CD14-positive monocyte (primary cell): ENCODE results near the gene DNLZ. TPM values are rescaled to one million over a fixed set of nuclear protein-coding genes. Genes with fewer than 3 reads are reported as not detected.
A peak's percentile ranks its signal among the peaks of the same experiment; 100 is the strongest.

Source experiments
- DNase-seq, 3 donors: peaks; one replicate each; pipeline ENCODE4 v3.0.0-alpha.2; 2011 to 2022
- H2AFZ ChIP-seq: 2 replicates; pipeline ENCODE4 v1.6.0; 2012; ENCODE audit warnings: mild to moderate bottlenecking, low read depth, low read length, inconsistent platforms; ENCODE audit not compliant: insufficient read depth, poor library complexity, severe bottlenecking
- H3K27ac ChIP-seq, 2 donors: 1 replicate in 1 of 2; 2 replicates in 1 of 2; pipeline ENCODE4 v1.5.1; 2012 to 2013; ENCODE audit warnings: low read length in 2 of 2, control low read depth in 1 of 2, inconsistent platforms in 1 of 2, low read depth in 1 of 2, mild to moderate bottlenecking in 1 of 2
- H3K27me3 ChIP-seq, 2 donors: one replicate each; pipeline versions ENCODE4 v1.6.0 to v1.6.1; 2011 to 2013; ENCODE audit warnings: low read length in 2 of 2; ENCODE audit not compliant: control insufficient read depth in 2 of 2, insufficient read depth in 2 of 2
- H3K36me3 ChIP-seq, 2 donors: replicated peaks in 1 of 2; 1 replicate in 1 of 2; 2 replicates in 1 of 2; pipeline versions ENCODE4 v1.5.1 to v1.6.1; 2012 to 2013; ENCODE audit warnings: low read length in 2 of 2, control low read depth in 1 of 2, inconsistent platforms in 1 of 2, mild to moderate bottlenecking in 1 of 2; ENCODE audit not compliant: insufficient read depth in 2 of 2, control insufficient read depth in 1 of 2
- H3K4me1 ChIP-seq, 2 donors: 1 replicate in 1 of 2; 2 replicates in 1 of 2; pipeline versions ENCODE4 v1.5.1 to v1.6.1; 2012 to 2013; ENCODE audit warnings: low read length in 2 of 2, control low read depth in 1 of 2, inconsistent platforms in 1 of 2, mild to moderate bottlenecking in 1 of 2, moderate library complexity in 1 of 2; ENCODE audit not compliant: insufficient read depth in 2 of 2, control insufficient read depth in 1 of 2
- H3K4me2 ChIP-seq: replicated peaks from 2 replicates; pipeline ENCODE3; 2012; ENCODE audit warnings: low read length, moderate library complexity, mild to moderate bottlenecking; ENCODE audit not compliant: poor library complexity, severe bottlenecking; ENCODE audit errors: extremely low read depth
- H3K4me3 ChIP-seq, 3 experiments: fragments of 200-600 bp in 1 of 3; sonication (generic) in 1 of 3; replicated peaks in 1 of 3; 1 replicate in 2 of 3; 2 replicates in 1 of 3; pipeline ENCODE4 v1.5.1; 2011 to 2013; ENCODE audit warnings: low read length in 3 of 3, mild to moderate bottlenecking in 3 of 3, control low read depth in 2 of 3, low read depth in 2 of 3, inconsistent platforms in 1 of 3, moderate library complexity in 1 of 3
- H3K79me2 ChIP-seq: 2 replicates; pipeline ENCODE4 v1.6.0; 2012; ENCODE audit warnings: mild to moderate bottlenecking, control low read depth, inconsistent platforms, low read length, moderate library complexity; ENCODE audit not compliant: insufficient read depth
- H3K9ac ChIP-seq: 2 replicates; pipeline ENCODE4 v1.6.0; 2017; ENCODE audit warnings: low read length, mild to moderate bottlenecking; ENCODE audit not compliant: insufficient read depth, poor library complexity, severe bottlenecking
- H3K9me3 ChIP-seq, 2 donors: replicated peaks in 1 of 2; 1 replicate in 1 of 2; 2 replicates in 1 of 2; pipeline versions ENCODE4 v1.5.1 to v1.6.1; 2012 to 2013; ENCODE audit warnings: low read length in 2 of 2, control low read depth in 1 of 2; ENCODE audit not compliant: control insufficient read depth in 1 of 2, insufficient read depth in 1 of 2
- H4K20me1 ChIP-seq: 2 replicates; pipeline ENCODE4 v1.6.0; 2012; ENCODE audit warnings: mild to moderate bottlenecking, low read length, control low read depth, moderate library complexity; ENCODE audit not compliant: insufficient read depth
- H3K27ac Mint-ChIP-seq, 7 donors: one replicate each; pipeline ENCODE4 v1.8.0; 2020; ENCODE audit warnings: mild to moderate bottlenecking in 7 of 7, mixed read lengths in 7 of 7, moderate library complexity in 6 of 7, inconsistent platforms in 2 of 7
- H3K27me3 Mint-ChIP-seq, 3 donors: one replicate each; pipeline ENCODE4 v1.8.0; 2021 to 2022; ENCODE audit warnings: low read depth in 3 of 3, mild to moderate bottlenecking in 3 of 3, mixed read lengths in 3 of 3, moderate library complexity in 3 of 3, inconsistent platforms in 1 of 3
- H3K36me3 Mint-ChIP-seq, 2 donors: one replicate each; pipeline ENCODE4 v1.8.0; 2020; ENCODE audit warnings: mixed read lengths in 2 of 2, inconsistent platforms in 1 of 2, mild to moderate bottlenecking in 1 of 2
- H3K4me1 Mint-ChIP-seq: one replicate; pipeline ENCODE4 v1.8.0; 2020; ENCODE audit warnings: mild to moderate bottlenecking, mixed read lengths
- H3K4me3 Mint-ChIP-seq, 2 donors: one replicate each; pipeline ENCODE4 v1.8.0; 2020; ENCODE audit warnings: mild to moderate bottlenecking in 2 of 2, mixed read lengths in 2 of 2, moderate library complexity in 1 of 2
- H3K9me3 Mint-ChIP-seq, 7 donors: one replicate each; pipeline ENCODE4 v1.8.0; 2020 to 2022; ENCODE audit warnings: mixed read lengths in 7 of 7, mild to moderate bottlenecking in 6 of 7, moderate library complexity in 6 of 7, inconsistent platforms in 2 of 7
- WGBS: methylation state at CpG from one replicate; pipeline ENCODE4 v1.1.5; 2013; ENCODE audit warnings: missing lambda C conversion rate; ENCODE audit not compliant: insufficient coverage; 5-methylcytosine and 5-hydroxymethylcytosine counted together
- intact Hi-C, 2 donors: fragments of 100-400 bp; cut with micrococcal nuclease; formaldehyde crosslinking; loops; one replicate each; pipeline versions ENCODE4 v1.15.0 to v1.15.1; 2023
- polyA plus RNA-seq, 3 donors: library from polyadenylated mRNA; depleted of rRNA in 1 of 3; unstranded in 2 of 3; stranded (reverse) in 1 of 3; fragments of 300-500 nt in 2 of 3; fragments of >200 nt in 1 of 3; fragmentation: Illumina TruSeq in 2 of 3; gene quantifications; 1 replicate in 2 of 3; 2 replicates in 1 of 3; pipeline ENCODE4 v1.2.3, GENCODE V29; 2012 to 2021
- TF ChIP-seq, protein P1 (sequence below): fragments of 200-600 bp; IDR thresholded peaks from one replicate; pipeline ENCODE4 v1.8.0; 2022; ENCODE audit warnings: antibody characterized with exemption, mild to moderate bottlenecking

DNLZ gene
- polyA plus RNA-seq, 3 donors: 5.1 to 20.5 (median 10.5) TPM

GRCh38 chr9:136377341-136378169, 14.0 kb upstream of the DNLZ start:
- peaks cover 36 to 46% of the 10 kb centered on the region in 2 donors for H3K36me3 ChIP-seq

DNA sequence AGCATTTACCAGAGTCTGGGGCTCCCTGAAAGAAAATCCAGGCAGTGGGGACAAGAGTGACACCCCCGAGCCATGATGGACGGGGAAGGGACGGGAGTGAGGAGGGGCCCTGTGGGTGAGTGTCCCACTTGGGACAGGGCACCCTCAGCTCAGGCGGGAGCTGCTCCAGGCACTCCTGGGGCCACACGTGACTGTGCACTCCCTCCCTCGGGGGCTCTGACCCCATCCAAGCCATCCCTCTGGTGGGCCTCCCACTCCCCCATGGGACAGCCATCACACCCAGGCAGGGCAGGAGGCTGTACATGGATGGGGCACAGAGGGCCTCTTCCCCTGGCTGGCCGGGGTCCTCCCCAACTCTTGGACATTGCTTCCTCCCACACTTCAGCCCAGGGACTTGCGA, 12.9 kb upstream of the DNLZ start:
- Histone ChIP-seq H2AFZ (no peak overlapping the region), H3K79me2 (peaks cover 20% of the 10 kb centered on the region), H3K4me3 (no peak overlapping the region), H3K27ac (peak overlapping the region; percentile 46 to 48), H3K9ac (peak overlapping the region; percentile 49), H3K36me3 (peaks cover 29 to 40% of the 10 kb centered on the region in 2 donors), H3K4me1 (peaks cover 38 to 48% of the 10 kb centered on the region in 2 donors), H3K4me2 (no peak overlapping the region), H3K27me3 (no peaks in the 10 kb centered on the region), H4K20me1 (peaks cover 10% of the 10 kb centered on the region), H3K9me3 (no peaks in the 10 kb centered on the region)
- no peak overlapping the region for H3K4me3 Mint-ChIP-seq
- peaks cover 27% of the 10 kb centered on the region for H3K4me1 Mint-ChIP-seq
- TF ChIP-seq, protein P1, sequence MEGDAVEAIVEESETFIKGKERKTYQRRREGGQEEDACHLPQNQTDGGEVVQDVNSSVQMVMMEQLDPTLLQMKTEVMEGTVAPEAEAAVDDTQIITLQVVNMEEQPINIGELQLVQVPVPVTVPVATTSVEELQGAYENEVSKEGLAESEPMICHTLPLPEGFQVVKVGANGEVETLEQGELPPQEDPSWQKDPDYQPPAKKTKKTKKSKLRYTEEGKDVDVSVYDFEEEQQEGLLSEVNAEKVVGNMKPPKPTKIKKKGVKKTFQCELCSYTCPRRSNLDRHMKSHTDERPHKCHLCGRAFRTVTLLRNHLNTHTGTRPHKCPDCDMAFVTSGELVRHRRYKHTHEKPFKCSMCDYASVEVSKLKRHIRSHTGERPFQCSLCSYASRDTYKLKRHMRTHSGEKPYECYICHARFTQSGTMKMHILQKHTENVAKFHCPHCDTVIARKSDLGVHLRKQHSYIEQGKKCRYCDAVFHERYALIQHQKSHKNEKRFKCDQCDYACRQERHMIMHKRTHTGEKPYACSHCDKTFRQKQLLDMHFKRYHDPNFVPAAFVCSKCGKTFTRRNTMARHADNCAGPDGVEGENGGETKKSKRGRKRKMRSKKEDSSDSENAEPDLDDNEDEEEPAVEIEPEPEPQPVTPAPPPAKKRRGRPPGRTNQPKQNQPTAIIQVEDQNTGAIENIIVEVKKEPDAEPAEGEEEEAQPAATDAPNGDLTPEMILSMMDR: no peak
- 98% methylated on average over 6 of the region's 8 CpGs for WGBS
- no peaks in the 10 kb centered on the region for H3K9me3 Mint-ChIP-seq
- DNase-seq: no peak
- H3K27me3 Mint-ChIP-seq: no peaks in the 10 kb centered on the region
- intact Hi-C loops: no loop called here
- H3K27ac Mint-ChIP-seq: peak overlapping the region in 1 of 7 donors; percentile 79
- H3K36me3 Mint-ChIP-seq: peaks cover 5 to 31% of the 10 kb centered on the region in 2 donors

More at GRCh38 chr9:136377341-136378169, 14.0 kb upstream of the DNLZ start:
- Histone ChIP-seq H3K9me3 (no peaks in the 10 kb centered on the region), H3K4me1 (peaks cover 28 to 37% of the 10 kb centered on the region in 2 donors), H3K79me2 (peaks cover 9% of the 10 kb centered on the region), H2AFZ (no peak overlapping the region), H3K4me2 (peak overlapping the region; percentile 19), H3K9ac (peak overlapping the region; percentile 49), H3K4me3 (no peak overlapping the region), H3K27ac (peak overlapping the region; percentile 46 to 48), H3K27me3 (no peaks in the 10 kb centered on the region), H4K20me1 (no peaks in the 10 kb centered on the region)
- no peak overlapping the region for H3K4me3 Mint-ChIP-seq
- intact Hi-C loops: no loop called here
- H3K27me3 Mint-ChIP-seq: no peaks in the 10 kb centered on the region
- peak in 2 of 3 donors; percentile 23 to 39 for DNase-seq
- H3K36me3 Mint-ChIP-seq: peaks cover 13 to 38% of the 10 kb centered on the region in 2 donors
- 92% methylated on average over 19 of the region's 32 CpGs for WGBS
- peaks cover 23% of the 10 kb centered on the region for H3K4me1 Mint-ChIP-seq
- no peaks in the 10 kb centered on the region for H3K9me3 Mint-ChIP-seq
- H3K27ac Mint-ChIP-seq: peak overlapping the region in 4 of 7 donors; percentile 10 to 69 (median 36)
- TF ChIP-seq, protein P1: no peak
